Activated CD4-positive, alpha-beta T cell treated with anti-CD3 and anti-CD28 coated beads for 4 hours (primary cell): Measurements from ENCODE around the gene RPS6KA2.

Experiments used
- DNase-seq, 2 donors: peaks; one replicate each; pipeline ENCODE4 v3.0.0-alpha.2; 2020

Gene RPS6KA2

DNA sequence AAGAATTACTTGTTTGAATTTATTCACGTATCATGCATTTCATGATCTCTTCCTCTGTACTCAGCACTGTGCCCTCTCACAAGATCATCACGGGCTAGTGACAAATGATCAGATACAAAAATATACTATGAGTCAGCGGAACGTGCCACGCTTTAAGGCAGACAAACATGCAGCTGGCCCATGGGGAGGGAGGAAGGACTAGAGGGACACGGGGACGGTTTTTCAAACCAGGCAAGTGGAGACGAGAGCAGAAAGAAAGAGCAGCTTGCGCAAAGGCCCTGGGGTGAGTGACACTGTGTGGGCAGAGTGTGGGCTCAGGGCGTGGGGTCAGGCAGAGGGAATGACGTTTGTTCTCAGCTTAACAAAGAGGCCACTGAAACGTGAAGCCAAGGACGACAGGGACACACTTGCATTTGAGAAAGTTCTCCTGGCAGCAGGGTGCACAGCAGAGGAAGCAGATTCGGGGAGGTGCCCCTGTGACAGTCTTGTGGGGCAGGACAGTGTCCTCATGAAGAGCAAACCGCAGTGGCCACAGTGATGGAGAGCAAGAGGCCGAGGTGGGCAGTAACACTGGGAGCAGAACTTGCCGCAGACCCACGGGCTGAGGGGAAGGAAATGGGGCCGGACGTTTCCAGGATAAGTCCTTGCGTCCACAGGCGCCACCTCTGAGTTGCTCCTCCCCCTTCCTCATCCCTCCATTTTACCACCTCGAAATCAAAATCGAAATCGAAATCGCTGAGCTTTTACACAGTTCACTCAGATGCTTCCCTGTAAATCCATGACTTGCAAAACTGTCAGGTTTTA, 6.9 kb upstream of the RPS6KA2 start:
- no peak for DNase-seq

DNA sequence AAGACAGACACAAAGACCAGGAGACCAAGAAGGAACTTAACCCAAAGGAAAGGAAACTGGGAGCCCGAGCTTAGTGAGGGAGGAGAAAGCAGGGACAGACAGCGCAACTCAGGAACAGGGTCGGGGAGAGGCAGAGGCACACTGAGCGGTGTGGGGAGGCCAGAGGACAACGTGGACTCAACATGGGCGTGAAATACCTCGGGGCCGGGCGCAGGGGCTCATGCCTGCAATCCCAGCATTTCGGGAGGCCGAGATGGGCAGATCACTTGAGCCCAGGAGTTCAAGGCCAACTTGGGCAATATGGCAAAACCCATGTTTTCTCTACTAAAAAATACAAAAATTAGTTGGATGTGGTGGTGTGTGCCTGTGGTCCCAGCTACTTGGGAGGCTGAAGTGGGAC, 5.7 kb upstream of the RPS6KA2 start:
- no peak for DNase-seq

DNA sequence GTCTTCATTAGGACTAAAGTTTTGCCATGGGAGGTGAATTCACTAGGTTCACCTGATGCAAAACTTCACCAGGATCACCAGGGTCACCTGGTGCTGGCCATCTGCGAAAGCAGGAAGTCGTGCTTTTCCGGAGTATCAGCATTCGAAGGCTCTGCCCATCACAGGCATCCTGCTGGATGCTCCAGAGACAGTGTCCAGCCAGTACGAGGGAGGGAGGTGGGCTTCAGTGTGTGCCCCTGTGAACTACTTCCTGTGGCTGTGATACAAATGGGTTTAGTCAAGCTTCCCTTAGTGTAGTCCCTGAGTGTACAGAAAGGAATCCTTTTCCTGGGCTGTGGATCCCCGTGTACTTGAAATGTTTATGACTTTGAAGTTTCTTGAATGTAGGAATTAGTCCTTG, 3.4 kb upstream of the RPS6KA2 start:
- no peak for DNase-seq

DNA sequence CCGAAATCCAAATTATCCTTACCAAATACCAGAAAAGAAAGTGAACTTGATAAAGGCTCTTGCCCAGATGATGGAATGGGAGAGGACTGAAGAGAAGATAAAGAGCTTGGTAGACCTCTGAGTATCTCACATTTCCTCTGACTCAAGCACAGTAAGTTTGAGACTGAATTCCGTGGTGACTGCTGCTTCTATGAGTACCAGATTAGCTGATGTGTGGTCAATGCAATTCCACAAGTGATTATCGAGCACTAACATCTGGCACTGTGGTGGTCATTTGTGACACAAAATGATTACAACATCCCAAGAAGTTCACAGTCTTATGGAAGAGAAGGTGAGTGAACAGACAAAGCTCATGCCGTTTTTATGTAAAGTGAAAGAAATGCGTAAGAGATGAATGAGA, 2.6 kb upstream of the RPS6KA2 start:
- no peak for DNase-seq

DNA sequence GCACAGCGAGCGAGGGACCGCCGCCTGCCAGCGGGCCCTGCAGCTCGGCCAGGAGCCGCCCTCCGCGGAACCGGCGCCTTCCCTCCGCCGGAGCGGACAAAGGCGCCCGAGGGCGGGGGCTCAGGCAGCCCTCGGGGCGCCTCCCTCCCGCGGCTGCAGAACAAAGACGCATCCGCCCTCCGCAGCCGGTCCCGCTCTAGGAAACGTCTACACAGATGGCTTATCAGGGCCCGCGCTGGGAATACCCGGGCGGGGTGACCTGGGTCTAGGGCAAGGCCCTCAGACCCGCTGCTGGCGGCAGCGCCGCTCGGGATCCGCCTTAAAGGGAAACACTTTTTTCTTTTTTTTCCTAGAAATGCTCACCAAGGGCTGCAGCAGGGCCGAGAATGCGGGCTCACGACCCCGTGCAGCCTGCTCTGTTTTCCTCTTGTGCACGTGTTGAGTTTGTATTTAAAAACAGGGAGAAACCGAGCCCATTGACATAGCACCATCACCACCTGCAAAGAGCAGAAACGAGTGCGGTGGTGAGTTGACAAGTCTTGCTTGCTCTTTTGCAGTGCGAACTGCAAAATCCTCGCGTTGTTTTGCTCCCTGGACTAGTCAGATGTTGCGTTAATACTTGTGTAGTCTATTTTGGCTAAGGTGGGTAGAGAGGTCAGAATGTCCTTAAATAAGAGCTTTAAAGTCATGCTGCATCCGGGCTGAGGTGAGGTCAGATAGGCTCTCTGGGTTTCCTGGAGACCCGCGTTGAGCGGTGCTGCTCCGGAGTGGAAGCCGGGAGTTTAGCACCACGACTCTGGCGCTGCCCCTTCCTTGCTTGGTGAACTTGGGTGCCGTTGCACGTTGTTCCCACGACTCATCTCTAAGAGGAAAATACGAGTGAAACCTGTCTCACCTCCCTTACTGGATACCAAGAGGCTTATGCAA, 1.1 kb upstream of the RPS6KA2 start:
- DNase-seq, result peak; percentile 35 to 51

DNA sequence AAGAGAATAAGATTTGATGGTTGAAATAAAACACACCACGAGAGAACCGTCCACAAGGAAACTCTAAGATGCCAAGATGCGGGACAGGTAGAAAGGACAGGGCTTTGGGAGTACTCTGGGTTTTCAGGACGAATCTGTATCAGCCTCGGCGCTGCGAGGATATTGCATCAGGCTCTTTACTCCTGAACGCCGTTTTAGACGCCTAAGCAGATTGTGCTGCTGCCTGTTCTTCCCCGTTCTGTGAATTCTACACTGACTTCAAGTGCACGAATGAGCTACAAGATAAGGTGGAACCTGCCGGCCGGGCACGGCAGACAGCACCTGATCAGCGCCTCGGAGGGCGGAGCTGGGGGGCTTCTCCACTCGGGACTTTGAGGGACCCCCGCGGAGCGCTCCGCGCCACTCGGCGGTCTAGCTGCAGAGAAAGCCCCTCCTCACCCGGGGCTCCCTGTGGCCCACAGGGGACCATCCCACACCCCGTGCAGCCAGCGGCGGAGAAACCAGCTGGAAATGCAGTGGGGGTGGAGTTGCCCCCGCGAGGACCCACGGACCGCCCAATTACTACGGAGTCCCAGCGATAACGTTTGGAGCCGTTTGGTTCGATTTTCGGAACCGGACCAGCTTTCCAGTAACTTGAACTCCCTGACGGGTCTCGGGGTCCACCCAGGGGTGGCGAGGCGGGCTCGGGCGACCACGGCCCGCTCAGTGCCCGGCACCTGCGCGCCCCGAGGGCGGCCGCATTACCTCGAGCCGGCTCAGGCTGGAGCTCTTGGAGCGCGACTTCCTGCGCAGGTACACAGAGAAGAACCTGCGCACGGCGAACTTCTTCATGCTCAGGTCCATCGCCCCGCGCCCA, 646 bp downstream of the RPS6KA2 start:
- DNase-seq, result peak; percentile 22 to 24

DNA sequence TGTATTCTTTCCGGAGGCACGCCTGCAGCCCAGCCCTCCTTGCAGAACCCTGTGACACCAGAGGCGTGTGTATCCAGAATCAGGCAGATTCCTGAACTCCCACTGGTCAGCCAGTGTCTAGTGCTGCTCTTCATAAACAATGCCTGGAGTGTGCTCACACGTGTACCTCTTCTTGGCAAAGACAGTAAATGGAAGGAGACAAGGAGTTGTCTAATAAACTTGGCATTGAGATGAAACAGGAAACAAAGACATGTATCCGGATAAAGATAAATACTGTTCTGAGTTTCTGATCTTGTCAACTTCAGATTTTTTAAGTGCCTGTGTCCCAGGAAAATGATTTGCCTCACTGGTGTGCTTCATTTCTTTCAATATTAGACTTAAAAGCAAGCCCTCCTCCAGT, 1.7 kb downstream of the RPS6KA2 start:
- no peak for DNase-seq

DNA sequence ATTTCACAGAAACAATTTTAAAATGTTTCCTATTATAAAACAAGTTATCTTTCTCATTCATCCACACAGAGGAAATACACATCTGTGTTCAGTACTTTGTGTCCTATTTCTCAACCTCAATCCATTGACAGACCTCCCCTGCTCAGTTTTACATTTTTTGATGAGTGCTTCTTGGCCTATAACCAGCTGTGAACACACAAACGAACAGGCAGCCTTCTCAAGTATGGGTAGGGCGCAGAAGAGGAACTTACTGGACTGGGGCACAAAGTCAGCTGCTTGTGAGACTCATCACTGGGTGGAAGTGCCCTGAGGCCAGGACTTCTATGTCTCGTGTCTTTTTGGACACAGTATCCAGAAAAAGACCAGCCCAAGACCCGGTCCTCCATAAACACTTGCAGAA, 2.8 kb downstream of the RPS6KA2 start:
- DNase-seq, result no peak

DNA sequence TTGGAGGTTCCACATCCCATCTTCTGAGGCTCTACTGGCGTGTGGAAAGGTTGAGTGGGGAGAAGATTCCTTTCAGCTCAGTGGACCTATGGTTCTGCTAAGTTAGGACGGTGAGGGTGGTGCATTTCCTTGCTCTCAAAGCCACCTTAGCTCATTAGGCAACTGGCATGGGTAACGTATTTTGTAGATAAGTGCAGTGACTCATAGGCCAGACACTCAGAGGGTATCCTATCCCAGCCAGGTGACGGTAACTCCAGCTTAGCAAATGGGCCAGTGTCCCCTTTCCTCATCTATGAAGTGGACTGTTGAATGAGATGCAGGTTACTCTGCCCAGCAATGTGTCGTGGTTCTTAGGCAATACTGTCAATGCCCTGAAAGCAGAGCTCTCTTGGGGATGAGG, 3.7 kb downstream of the RPS6KA2 start:
- no peak for DNase-seq

DNA sequence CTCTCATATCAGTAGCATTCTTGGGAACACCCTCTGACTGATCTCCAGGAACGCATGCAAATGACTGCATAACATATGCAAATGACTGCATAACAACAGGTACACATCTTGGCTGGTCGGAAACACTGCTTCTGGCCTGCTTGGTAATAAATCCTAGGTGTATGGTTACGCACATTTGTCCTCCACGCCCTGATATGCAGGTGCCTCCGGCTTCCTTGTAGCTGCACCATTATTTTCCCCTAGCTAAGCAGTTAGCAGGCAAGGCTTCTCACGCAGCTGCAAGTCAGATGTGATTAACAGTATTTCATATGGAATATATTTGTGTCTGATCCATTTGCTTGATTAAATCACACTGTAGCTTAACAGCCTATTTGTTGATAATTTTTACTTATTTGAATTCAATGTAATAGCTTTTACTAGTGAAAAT, 5.9 kb downstream of the RPS6KA2 start:
- no peak for DNase-seq

DNA sequence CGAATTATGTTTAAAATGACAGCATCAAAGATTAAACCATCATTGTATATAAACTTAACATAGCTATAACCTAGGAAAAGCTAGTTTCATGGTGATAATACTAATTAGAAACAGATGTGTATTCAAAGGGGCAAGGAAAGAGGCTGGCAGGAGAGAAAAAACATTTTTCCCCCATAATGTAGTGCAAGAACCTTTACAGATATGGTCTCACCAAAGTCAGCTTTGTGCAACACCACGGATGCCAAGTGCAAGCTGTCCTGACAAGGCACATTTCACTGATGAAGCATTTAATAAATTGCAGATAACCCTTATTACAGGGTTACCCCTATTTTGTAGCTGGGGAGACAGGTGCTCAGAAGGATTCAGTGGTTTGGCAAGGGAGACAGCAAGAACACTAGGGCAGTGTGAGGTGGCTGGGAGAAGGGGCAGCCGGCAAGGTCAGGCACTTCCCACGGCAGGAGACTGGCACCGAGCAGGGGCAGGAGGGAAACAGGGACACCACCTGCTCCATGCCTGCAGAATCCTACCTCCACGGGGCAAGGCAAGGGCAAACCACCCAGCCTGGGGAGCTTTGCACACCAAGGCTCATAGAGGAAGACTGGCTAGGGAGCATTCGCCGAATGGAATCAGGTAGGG, 6.5 kb downstream of the RPS6KA2 start:
- DNase-seq, result no peak

DNA sequence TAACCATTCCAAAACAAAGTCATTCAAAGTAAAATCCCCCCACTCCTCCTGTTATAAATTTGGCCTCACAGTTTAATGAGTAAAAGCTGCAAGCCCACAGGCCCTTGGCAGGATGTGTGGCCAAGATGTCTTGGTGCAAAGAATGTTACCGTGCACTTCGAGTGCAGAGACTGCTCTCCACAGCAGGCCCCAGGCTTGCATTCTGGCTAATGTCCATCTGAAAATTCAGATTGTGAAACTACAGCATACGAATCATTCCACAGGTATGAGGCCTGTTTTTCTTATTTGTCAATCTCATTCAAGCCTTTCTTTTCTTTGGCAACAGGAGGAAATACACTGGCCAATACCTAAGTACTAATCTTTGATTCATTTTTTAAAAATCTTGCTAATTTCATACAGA, 7.1 kb downstream of the RPS6KA2 start:
- no peak for DNase-seq

DNA sequence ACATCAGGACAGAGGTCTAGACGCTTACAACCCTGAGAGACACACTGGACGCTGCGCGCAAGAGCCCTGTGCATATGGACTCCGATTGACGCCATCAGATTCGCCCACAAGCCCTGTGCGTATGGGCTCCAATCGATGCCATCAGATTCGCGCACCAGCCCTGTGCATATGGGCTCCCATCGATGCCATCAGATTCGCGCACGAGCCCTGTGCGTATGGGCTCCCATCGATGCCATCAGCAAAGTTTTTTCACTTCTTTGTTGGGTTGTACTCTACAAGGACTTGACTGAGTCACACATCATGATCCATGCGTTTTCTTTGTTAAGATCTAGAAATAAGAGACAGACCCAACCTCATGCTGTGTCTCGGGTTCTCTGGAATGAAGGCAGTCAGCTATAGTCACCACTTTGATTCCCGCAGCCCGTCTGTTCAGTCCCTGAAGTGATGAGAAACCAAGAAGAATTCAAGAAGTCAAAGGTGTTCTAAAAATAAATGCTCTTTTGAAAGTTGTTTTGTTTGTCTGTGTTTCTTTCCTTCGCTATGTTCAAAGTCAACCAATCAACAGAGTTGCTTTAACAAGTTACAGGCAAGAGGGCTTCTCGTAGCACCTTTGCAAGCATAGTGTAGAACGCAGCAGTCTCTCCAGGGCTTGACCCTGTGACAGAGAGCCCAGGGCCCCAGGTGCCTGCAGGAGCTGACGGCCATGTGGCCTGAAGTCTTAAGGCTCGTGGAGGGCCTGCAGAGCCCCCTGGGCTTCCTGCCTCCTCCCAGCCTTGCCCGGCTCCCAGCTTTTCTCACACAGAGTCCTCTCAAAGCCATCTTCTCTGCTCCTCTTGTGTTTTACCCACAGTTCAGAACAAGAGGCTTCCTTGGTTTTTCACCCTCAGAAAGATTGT, 7.9 kb downstream of the RPS6KA2 start:
- DNase-seq, result no peak

DNA sequence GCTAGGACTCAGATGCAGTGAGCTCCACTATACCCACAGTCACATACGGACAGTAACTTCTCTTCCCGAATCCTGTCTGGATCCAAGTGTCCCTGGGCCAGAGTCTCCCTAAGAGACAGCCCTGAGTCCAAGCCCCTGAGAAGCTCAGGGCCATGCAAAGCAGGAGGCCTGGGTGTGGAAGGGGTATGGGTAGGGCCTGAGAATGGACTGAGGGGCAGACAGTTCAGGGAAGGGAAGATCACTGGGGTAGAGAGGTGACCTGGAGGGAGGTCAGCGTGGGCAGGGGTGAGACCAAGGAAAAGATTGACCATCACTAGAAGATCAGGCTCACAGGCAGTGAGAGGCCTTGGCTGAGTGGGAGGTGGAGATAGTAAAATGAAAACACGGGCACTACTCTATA, 8.8 kb downstream of the RPS6KA2 start:
- DNase-seq, result no peak

DNA sequence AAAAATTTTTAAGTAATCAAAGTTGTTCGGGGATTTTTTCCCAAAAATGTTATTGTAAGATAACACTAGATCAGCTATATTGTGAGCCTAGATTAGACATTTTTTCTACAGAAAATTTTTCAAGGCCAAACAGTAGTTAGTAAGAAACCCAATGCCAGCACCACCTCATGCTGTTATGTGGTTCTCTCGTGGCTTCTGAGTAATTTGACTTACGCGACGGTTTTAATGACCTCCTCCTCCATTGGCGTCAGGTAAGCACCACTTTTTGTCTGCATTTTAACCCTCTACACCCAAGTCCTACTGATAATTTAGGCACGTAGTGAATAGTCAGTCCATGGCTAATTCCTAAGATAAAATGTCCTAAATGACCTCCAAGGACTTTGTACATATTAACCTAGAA, 9.7 kb downstream of the RPS6KA2 start:
- no peak for DNase-seq

DNA sequence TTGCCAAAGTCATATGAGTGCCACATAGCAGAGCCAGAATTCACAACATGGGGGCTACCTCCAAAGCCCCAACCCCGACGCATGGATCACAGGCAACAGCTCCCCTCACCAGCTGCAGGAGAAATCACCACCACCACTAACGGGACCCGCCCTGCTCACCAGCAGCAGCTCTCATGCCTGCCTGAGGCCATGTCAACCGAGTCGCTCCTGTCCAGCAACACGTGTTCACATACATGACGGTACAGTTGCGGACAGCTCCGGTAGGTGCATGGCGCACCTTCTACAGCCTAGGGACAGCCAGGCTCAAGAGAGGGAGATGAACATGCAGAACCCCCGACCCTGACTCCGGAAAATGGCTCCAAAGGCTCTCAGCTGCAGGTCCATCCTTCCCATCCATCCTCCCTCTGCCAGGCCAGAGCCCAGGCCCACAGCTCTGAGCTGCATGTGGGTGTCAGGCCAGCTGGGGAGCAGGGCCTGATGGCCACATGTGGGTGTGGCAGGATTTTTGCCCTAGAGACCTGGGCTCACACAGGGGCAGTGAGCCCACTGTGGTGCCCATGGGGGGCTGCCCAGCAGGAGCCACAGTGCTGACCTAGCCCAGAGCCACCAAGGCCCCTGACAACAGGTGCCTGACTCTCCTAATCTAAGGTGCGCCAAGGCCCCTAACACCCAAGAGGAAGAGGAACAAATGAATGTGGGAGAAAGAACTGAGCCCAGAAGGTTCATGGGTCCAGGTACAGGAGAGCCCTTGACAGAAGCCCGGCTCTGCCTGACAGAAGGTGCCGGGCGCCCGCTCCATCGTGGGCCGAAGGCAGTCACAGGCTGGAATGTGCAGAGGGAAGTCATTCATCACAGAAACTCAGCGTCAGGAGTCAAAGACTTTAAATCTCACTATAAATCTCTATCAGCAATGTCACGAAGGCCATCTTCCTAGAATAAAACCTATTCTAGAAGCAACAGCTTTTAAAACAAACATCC, 10.5 kb downstream of the RPS6KA2 start:
- DNase-seq, result no peak

DNA sequence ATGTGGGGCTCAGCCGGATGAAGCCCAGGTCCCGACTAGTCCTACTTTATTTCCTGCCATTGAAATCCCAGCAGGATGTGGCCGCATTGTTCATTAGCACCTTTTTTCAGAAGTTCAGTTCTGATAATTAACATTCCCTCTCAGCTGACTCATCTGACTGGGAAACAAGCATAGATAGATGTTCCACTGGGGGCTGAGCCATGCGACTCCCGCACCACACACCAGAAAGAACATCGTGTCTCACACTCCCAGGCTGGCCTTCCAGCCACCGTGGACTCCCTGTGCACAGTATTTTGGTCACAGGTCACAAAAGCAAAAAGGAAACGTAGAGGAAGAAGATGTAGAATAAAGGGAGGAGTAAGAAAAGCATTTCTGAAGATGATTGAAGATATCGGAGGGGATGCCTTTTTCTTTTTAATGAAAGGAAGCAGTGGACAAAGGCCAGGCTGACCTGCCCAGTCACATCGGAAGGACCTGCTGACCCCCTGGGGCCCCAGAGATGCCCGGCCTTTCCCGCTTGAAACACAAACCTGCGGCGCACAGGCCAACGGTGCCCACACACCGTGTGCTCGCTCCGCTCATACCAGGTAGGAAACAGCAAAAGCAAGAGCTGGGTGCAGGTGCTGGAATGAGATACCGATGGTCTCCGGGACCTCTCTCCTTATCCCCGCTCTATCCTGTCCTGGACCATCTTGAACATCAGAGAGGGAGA, 11.8 kb downstream of the RPS6KA2 start:
- no peak for DNase-seq

DNA sequence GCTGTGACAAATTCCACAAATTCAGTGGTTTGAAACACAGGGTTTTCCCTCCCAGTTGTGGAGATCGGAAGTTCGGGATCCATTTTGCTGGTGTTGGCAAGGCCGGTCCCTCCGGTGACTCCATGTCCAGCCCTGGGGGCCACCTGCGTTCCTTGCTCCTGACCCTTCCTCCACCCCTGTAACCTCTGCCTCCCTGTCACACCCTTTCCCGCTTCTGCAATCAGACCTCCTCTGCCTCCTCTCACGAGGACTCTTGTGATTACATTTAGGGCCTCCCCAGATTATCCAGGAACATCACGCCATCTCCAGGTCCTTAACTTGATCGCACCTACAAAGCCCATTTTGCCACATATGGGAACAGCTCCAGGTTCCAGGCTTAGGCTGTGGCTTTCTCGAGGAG, 12.5 kb downstream of the RPS6KA2 start:
- no peak for DNase-seq

DNA sequence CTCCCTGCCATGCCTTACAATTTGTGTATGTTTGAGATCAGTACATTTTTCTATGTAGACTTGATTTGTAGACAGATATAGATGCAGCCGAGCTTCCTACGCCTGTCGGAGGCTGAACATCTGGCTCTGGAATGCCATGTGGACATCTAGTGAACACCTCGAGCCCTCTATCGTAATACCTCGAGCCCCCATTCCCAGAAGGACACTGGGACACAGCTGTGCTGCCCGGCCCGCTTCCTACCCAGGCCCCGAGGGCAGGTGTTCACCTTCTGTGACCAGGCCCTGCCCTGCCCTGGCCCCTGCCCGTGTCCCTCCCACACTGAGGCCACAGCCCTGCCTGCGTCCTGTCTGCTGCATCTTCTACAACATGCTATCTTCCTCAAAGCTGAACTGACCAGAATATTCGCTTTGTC, 12.9 kb downstream of the RPS6KA2 start:
- DNase-seq, result no peak

DNA sequence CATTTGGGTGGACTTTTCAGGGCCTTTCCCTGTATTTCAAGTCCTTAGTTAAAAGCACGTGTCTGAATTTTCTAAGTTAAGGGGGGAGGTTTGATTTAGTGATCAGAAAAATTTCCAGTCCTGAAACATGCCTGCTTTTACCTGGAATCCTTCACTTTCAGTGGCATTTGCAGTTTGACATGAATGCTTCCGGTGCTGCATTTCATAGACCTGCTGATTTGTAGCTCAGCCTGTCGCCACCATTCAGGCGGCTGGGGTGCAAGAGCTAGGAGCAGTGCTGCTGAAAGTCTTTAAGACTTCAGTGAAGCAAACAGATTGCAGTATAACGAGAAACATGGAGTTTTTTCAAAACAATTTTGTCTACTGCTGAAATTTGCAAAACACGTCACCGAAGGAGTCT, 14.0 kb downstream of the RPS6KA2 start:
- DNase-seq, result no peak
